Measurements from ENCODE around the gene MAP4K2. TPM values are rescaled to one million over a fixed set of nuclear protein-coding genes. Genes with fewer than 3 reads are reported as not detected.

MAP4K2 gene
- total RNA-seq, 1 donor = 10.8 TPM

- no peak for TF ChIP-seq CTCF (IDR thresholded peaks at IDR 0.05; ENCODE audit: insufficient read depth, low read depth, low read length)
- no peak overlapping the region for H3K4me3 ChIP-seq (ENCODE audit: low read depth, low read length)
Observed at GRCh38 chr11:64794526-64794925, 8.5 kb downstream of the MAP4K2 start.

GRCh38 chr11:64793271-64794160 is 9.5 kb downstream of the MAP4K2 start:
- DNase-seq (ENCODE audit: low read depth) = no peak
- H3K4me3 ChIP-seq (ENCODE audit: low read depth, low read length) = no peak overlapping the region
- TF ChIP-seq CTCF (IDR thresholded peaks at IDR 0.05; ENCODE audit: insufficient read depth, low read depth, low read length) = no peak

More at GRCh38 chr11:64794526-64794925, 8.5 kb downstream of the MAP4K2 start:
- no peak for DNase-seq (ENCODE audit: low read depth)

GRCh38 chr11:64792482-64792881 is 10.5 kb downstream of the MAP4K2 start:
- TF ChIP-seq CTCF (IDR thresholded peaks at IDR 0.05; ENCODE audit: insufficient read depth, low read depth, low read length) = no peak
- H3K4me3 ChIP-seq (ENCODE audit: low read depth, low read length) = no peak overlapping the region
- DNase-seq (ENCODE audit: low read depth) = no peak

- no peak overlapping the region for H3K4me3 ChIP-seq (ENCODE audit: low read depth, low read length)
- no peak for DNase-seq (ENCODE audit: low read depth)
- no peak for TF ChIP-seq CTCF (IDR thresholded peaks at IDR 0.05; ENCODE audit: insufficient read depth, low read depth, low read length)
Observed at GRCh38 chr11:64791781-64792291, 11.2 kb downstream of the MAP4K2 start.

- TF ChIP-seq CTCF (IDR thresholded peaks at IDR 0.05; ENCODE audit: insufficient read depth, low read depth, low read length) = no peak
- H3K4me3 ChIP-seq (ENCODE audit: low read depth, low read length) = no peak overlapping the region
- DNase-seq (ENCODE audit: low read depth) = no peak
Observed at GRCh38 chr11:64790205-64791095, 12.6 kb downstream of the MAP4K2 start.

GRCh38 chr11:64789331-64790204 is 13.4 kb downstream of the MAP4K2 start:
- H3K4me3 ChIP-seq (ENCODE audit: low read depth, low read length) = no peak overlapping the region
- DNase-seq (ENCODE audit: low read depth) = no peak
- TF ChIP-seq CTCF (IDR thresholded peaks at IDR 0.05; ENCODE audit: insufficient read depth, low read depth, low read length) = no peak
